ENCODE results near the gene PINLYP. TPM values are rescaled to one million over a fixed set of nuclear protein-coding genes. Genes with fewer than 3 reads are reported as not detected.
"Not testable (repeated sequence)": the region's sequence is repeated elsewhere in the genome, so short reads cannot be mapped to it uniquely, and the experiment has no call there.

Gene PINLYP
- total and polyA plus RNA-seq, 5 experiments from 2014 or later, result 0.68 to 2.7 (median 2.3) TPM

GRCh38 chr19:43597876-43598275 lies 22.3 kb downstream of the PINLYP start:
- peaks cover 27 to 53% (median 47%) of the 10 kb centered on the region in 4 donors for H3K4me1 Mint-ChIP-seq
- peaks cover 0 to 41% (median 0%) of the 10 kb centered on the region in 3 donors for H3K36me3 Mint-ChIP-seq
- no peaks in the 10 kb centered on the region for H3K9me3 Mint-ChIP-seq
- no peak for ATAC-seq
- peaks cover 0 to 2% (median 0%) of the 10 kb centered on the region in 5 donors for H3K27me3 Mint-ChIP-seq
- peak overlapping the region; percentile 94 to 99 (median 96) for H3K4me3 Mint-ChIP-seq
- peak overlapping the region; percentile 96 to 100 (median 100) for H3K27ac Mint-ChIP-seq
- DNase-seq, result no peak
- POLR2A ChIA-PET, result interaction anchor here (1.5 to 5.4 kb wide), 4 partner anchors 23 to 64 kb away, joined by 5 to 55 read pairs (median 50); partner anchors contain the start of genes PINLYP, XRCC1 and ZNF575

- H3K36me3 Mint-ChIP-seq, result peaks cover 0 to 36% (median 0%) of the 10 kb centered on the region in 3 donors
- ATAC-seq (no peak), DNase-seq (no peak)
- H3K27ac Mint-ChIP-seq, result peak overlapping the region in 7 of 10 donors; percentile 33 to 100 (median 100)
- no peaks in the 10 kb centered on the region for H3K9me3 Mint-ChIP-seq
- H3K4me1 Mint-ChIP-seq, result peaks cover 24 to 46% (median 42%) of the 10 kb centered on the region in 4 donors
- H3K27me3 Mint-ChIP-seq, result peaks cover 0 to 2% (median 0%) of the 10 kb centered on the region in 5 donors
- H3K4me3 Mint-ChIP-seq, result peak overlapping the region in 5 of 10 donors; percentile 43 to 99 (median 96)
- POLR2A ChIA-PET, result interaction anchor here (0.7 kb wide), 1 partner anchor 540 kb away, joined by 3 read pairs; no protein-coding TSS in a partner anchor
Measured at GRCh38 chr19:43598445-43599240, 23.0 kb downstream of the PINLYP start.

- H3K4me1 Mint-ChIP-seq, result peaks cover 23 to 42% (median 37%) of the 10 kb centered on the region in 4 donors
- POLR2A ChIA-PET, result no interaction called here
- no peak for DNase-seq
- peak overlapping the region in 4 of 10 donors; percentile 50 to 79 (median 60) for H3K27ac Mint-ChIP-seq
- H3K36me3 Mint-ChIP-seq, result peaks cover 0 to 39% (median 0%) of the 10 kb centered on the region in 3 donors
- H3K27me3 Mint-ChIP-seq, result peaks cover 0 to 2% (median 0%) of the 10 kb centered on the region in 5 donors
- peak overlapping the region in 1 of 10 donors; percentile 60 for H3K4me3 Mint-ChIP-seq
- no peak for ATAC-seq
- H3K9me3 Mint-ChIP-seq, result no peaks in the 10 kb centered on the region
Measured at GRCh38 chr19:43599635-43600295, 24.2 kb downstream of the PINLYP start.

- H3K27me3 Mint-ChIP-seq, DNase-seq, H3K9me3 Mint-ChIP-seq, H3K4me3 Mint-ChIP-seq, ATAC-seq, POLR2A ChIA-PET: not testable (repeated sequence)
- peaks cover 0 to 39% (median 0%) of the 10 kb centered on the region in 3 donors for H3K36me3 Mint-ChIP-seq
- H3K4me1 Mint-ChIP-seq, result peaks cover 23 to 37% (median 36%) of the 10 kb centered on the region in 4 donors
- H3K27ac Mint-ChIP-seq, result peak overlapping the region in 3 of 10 donors; percentile 57 to 79 (median 64)
Measured at GRCh38 chr19:43600326-43600725, 24.7 kb downstream of the PINLYP start.

GRCh38 chr19:43605875-43606568 lies 30.4 kb downstream of the PINLYP start:
- H3K27me3 Mint-ChIP-seq, result no peaks in the 10 kb centered on the region
- H3K4me3 Mint-ChIP-seq, result no peak overlapping the region
- DNase-seq (no peak), ATAC-seq (no peak)
- peak overlapping the region in 7 of 10 donors; percentile 23 to 85 (median 65) for H3K27ac Mint-ChIP-seq
- H3K9me3 Mint-ChIP-seq, result no peaks in the 10 kb centered on the region
- POLR2A ChIA-PET, result interaction anchor here (0.6 to 1.9 kb wide), 3 partner anchors 10 to 1298 kb away, joined by 3 to 12 read pairs (median 3); partner anchors contain the start of genes IRGQ and ZNF576
- H3K36me3 Mint-ChIP-seq, result peaks cover 0 to 37% (median 0%) of the 10 kb centered on the region in 3 donors
- H3K4me1 Mint-ChIP-seq, result peaks cover 17 to 23% (median 20%) of the 10 kb centered on the region in 4 donors

GRCh38 chr19:43606569-43607229 lies 31.1 kb downstream of the PINLYP start:
- H3K4me3 Mint-ChIP-seq, result peak overlapping the region in 2 of 10 donors; percentile 16 to 20
- DNase-seq (no peak), ATAC-seq (no peak)
- no peaks in the 10 kb centered on the region for H3K9me3 Mint-ChIP-seq
- H3K4me1 Mint-ChIP-seq, result peaks cover 18 to 23% (median 22%) of the 10 kb centered on the region in 4 donors
- POLR2A ChIA-PET, result interaction anchor here (0.6 to 1.9 kb wide), 3 partner anchors 10 to 1299 kb away, joined by 3 to 12 read pairs (median 3); partner anchors contain the start of genes IRGQ and ZNF576
- H3K27me3 Mint-ChIP-seq, result no peaks in the 10 kb centered on the region
- peaks cover 0 to 40% (median under 1%) of the 10 kb centered on the region in 3 donors for H3K36me3 Mint-ChIP-seq
- peak overlapping the region in 8 of 10 donors; percentile 35 to 90 (median 70) for H3K27ac Mint-ChIP-seq

GRCh38 chr19:43607238-43608205 lies 31.9 kb downstream of the PINLYP start:
- H3K9me3 Mint-ChIP-seq, result no peaks in the 10 kb centered on the region
- DNase-seq (no peak), ATAC-seq (peak in 1 of 2 donors; percentile 44)
- H3K4me3 Mint-ChIP-seq, result peak overlapping the region in 7 of 10 donors; percentile 13 to 72 (median 27)
- H3K27ac Mint-ChIP-seq, result peak overlapping the region; percentile 11 to 90 (median 76)
- no peaks in the 10 kb centered on the region for H3K27me3 Mint-ChIP-seq
- POLR2A ChIA-PET, result interaction anchor here (1.9 kb wide), 1 partner anchor 10 kb away, joined by 12 read pairs; no protein-coding TSS in a partner anchor
- peaks cover 0 to 43% (median 4%) of the 10 kb centered on the region in 3 donors for H3K36me3 Mint-ChIP-seq
- peaks cover 21 to 30% (median 27%) of the 10 kb centered on the region in 4 donors for H3K4me1 Mint-ChIP-seq

GRCh38 chr19:43609872-43610271 lies 34.3 kb downstream of the PINLYP start:
- Mint-ChIP-seq H3K9me3 (no peaks in the 10 kb centered on the region), H3K4me3 (no peak overlapping the region), H3K27me3 (no peaks in the 10 kb centered on the region), H3K27ac (peak overlapping the region in 6 of 10 donors; percentile 19 to 82 (median 68)), H3K36me3 (peaks cover 0 to 56% (median 10%) of the 10 kb centered on the region in 3 donors), H3K4me1 (peaks cover 21 to 52% (median 45%) of the 10 kb centered on the region in 4 donors)
- POLR2A ChIA-PET, result interaction anchor here (0.6 kb wide), 2 partner anchors 154 to 1352 kb away, joined by 3 to 7 read pairs; no protein-coding TSS in a partner anchor
- ATAC-seq (no peak), DNase-seq (no peak)

- H3K27me3 Mint-ChIP-seq, result no peaks in the 10 kb centered on the region
- H3K4me1 Mint-ChIP-seq, result peaks cover 19 to 55% (median 45%) of the 10 kb centered on the region in 4 donors
- no peaks in the 10 kb centered on the region for H3K9me3 Mint-ChIP-seq
- peak overlapping the region in 7 of 10 donors; percentile 30 to 82 (median 54) for H3K27ac Mint-ChIP-seq
- no peak overlapping the region for H3K4me3 Mint-ChIP-seq
- no peak for DNase-seq
- no peak for ATAC-seq
- POLR2A ChIA-PET, result no interaction called here
- H3K36me3 Mint-ChIP-seq, result peaks cover 0 to 56% (median 10%) of the 10 kb centered on the region in 3 donors
Measured at GRCh38 chr19:43610493-43610892, 34.9 kb downstream of the PINLYP start.

GRCh38 chr19:43611788-43612187 lies 36.2 kb downstream of the PINLYP start, which contains the start of gene SRRM5:
Gene SRRM5 (plus strand): TSS chr19:43612088. CDS start chr19:43612122, 34 bp downstream.
- DNase-seq (no peak), ATAC-seq (no peak)
- H3K9me3 Mint-ChIP-seq, result no peaks in the 10 kb centered on the region
- H3K4me3 Mint-ChIP-seq, result peak within 1 kb of the TSS in 1 of 10 donors; percentile 22
- H3K4me1 Mint-ChIP-seq, result peaks cover 27 to 64% (median 51%) of the 10 kb centered on the region in 4 donors
- peaks cover 0 to 54% (median 10%) of the 10 kb centered on the region in 3 donors for H3K36me3 Mint-ChIP-seq
- no peaks in the 10 kb centered on the region for H3K27me3 Mint-ChIP-seq
- POLR2A ChIA-PET, result interaction anchor here (0.7 kb wide), 1 partner anchor 8 kb away, joined by 4 read pairs; no protein-coding TSS in a partner anchor
- peak within 1 kb of the TSS in 9 of 10 donors; percentile 43 to 86 (median 73) for H3K27ac Mint-ChIP-seq
